Thoracic aorta (tissue), 2 donors: ENCODE data around the gene RPS6KA5. TPM values are rescaled to one million over a fixed set of nuclear protein-coding genes. Genes with fewer than 3 reads are reported as not detected.
"Not testable (repeated sequence)": the region's sequence is repeated elsewhere in the genome, so short reads cannot be mapped to it uniquely, and the experiment has no call there.

Experiments
- ATAC-seq: fragments of 150-250 bp; one replicate; pipeline ENCODE4 v1.8.0; 2017; ENCODE audit warnings: low read depth; ENCODE audit not compliant: insufficient number of reproducible peaks, low FRiP score
- DNase-seq: peaks from one replicate; pipeline ENCODE4 v3.0.0-alpha.2; 2020; ENCODE audit warnings: low spot score
- H3K27ac ChIP-seq, 2 donors: fragments of 200-600 bp; sonication (generic); 1 replicate in 1 of 2; 2 replicates in 1 of 2; pipeline ENCODE4 v1.5.1; 2016; ENCODE audit warnings: mild to moderate bottlenecking in 2 of 2, moderate library complexity in 2 of 2
- H3K27me3 ChIP-seq: fragments of 200-600 bp; sonication (generic); replicated peaks from 2 replicates; pipeline ENCODE4 v1.6.0; 2016; ENCODE audit warnings: mild to moderate bottlenecking; ENCODE audit not compliant: insufficient read depth
- H3K36me3 ChIP-seq: fragments of 200-600 bp; sonication (generic); one replicate; pipeline ENCODE4 v1.5.1; 2016
- H3K4me1 ChIP-seq, 2 donors: fragments of 200-600 bp; sonication (generic); 1 replicate in 1 of 2; 2 replicates in 1 of 2; pipeline versions ENCODE4 v1.5.1 to v1.6.0; 2016; ENCODE audit warnings: low read depth in 2 of 2, mild to moderate bottlenecking in 1 of 2; ENCODE audit not compliant: control insufficient read depth in 1 of 2
- H3K4me3 ChIP-seq: fragments of 200-600 bp; sonication (generic); 2 replicates; pipeline ENCODE4 v1.5.1; 2016; ENCODE audit warnings: mild to moderate bottlenecking
- H3K9me3 ChIP-seq: fragments of 200-600 bp; sonication (generic); 2 replicates; pipeline ENCODE4 v1.5.1; 2016
- total RNA-seq, 2 donors: library from RNA; depleted of rRNA; stranded (reverse); fragments of >200 nt; gene quantifications; one replicate each; pipeline versions ENCODE4 v1.1.0 to v1.2.3, GENCODE V29; 2016
- TF ChIP-seq, protein P1 (sequence below): fragments of 200-600 bp; sonication (generic); IDR thresholded peaks from one replicate; pipeline ENCODE4 v1.5.1; 2019; ENCODE audit warnings: antibody characterized with exemption

RPS6KA5 gene
- total RNA-seq, 2 donors from 2014 or later: 1.4 to 4.6 TPM

DNA sequence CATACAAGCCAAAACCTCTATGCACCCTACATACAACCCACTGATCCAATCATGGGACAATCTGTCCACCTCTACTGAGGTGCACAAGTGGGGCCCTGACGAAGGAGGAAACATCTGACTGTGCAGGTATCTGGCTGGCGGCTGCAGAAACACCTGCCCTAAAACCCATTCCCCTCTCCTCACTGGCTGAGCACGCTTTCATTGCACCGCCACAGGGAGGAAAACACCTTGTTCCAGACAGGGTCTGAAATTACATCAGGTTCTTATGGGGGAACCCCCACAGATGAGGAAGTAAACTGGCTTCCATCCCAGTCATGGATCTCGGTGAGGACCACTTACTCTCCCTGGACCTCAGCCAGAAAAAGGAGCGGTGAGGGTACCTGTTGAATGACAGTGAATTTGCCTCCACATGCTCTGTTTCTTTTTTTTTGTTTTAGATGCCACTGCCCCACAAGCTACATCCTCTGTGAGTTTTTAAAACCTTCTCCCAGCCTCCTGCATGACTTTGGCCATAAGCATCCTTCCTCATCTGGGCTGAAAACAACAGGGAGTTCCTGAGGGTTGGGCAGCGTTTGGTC, 29.6 kb upstream of the RPS6KA5 start:
- Histone ChIP-seq H3K36me3 (no peaks in the 10 kb centered on the region), H3K4me1 (no peaks in the 10 kb centered on the region), H3K27me3 (no peaks in the 10 kb centered on the region), H3K27ac (no peak overlapping the region), H3K4me3 (no peak overlapping the region), H3K9me3 (no peaks in the 10 kb centered on the region)
- no peak for ATAC-seq
- TF ChIP-seq, protein P1, sequence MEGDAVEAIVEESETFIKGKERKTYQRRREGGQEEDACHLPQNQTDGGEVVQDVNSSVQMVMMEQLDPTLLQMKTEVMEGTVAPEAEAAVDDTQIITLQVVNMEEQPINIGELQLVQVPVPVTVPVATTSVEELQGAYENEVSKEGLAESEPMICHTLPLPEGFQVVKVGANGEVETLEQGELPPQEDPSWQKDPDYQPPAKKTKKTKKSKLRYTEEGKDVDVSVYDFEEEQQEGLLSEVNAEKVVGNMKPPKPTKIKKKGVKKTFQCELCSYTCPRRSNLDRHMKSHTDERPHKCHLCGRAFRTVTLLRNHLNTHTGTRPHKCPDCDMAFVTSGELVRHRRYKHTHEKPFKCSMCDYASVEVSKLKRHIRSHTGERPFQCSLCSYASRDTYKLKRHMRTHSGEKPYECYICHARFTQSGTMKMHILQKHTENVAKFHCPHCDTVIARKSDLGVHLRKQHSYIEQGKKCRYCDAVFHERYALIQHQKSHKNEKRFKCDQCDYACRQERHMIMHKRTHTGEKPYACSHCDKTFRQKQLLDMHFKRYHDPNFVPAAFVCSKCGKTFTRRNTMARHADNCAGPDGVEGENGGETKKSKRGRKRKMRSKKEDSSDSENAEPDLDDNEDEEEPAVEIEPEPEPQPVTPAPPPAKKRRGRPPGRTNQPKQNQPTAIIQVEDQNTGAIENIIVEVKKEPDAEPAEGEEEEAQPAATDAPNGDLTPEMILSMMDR: no peak
- DNase-seq: no peak

GRCh38 chr14:91088585-91089235, 28.3 kb upstream of the RPS6KA5 start:
- Histone ChIP-seq H3K36me3 (no peaks in the 10 kb centered on the region), H3K4me1 (no peaks in the 10 kb centered on the region), H3K27ac (no peak overlapping the region), H3K9me3 (no peaks in the 10 kb centered on the region), H3K27me3 (no peaks in the 10 kb centered on the region), H3K4me3 (no peak overlapping the region)
- DNase-seq (no peak), ATAC-seq (no peak)
- TF ChIP-seq, protein P1: no peak

DNA sequence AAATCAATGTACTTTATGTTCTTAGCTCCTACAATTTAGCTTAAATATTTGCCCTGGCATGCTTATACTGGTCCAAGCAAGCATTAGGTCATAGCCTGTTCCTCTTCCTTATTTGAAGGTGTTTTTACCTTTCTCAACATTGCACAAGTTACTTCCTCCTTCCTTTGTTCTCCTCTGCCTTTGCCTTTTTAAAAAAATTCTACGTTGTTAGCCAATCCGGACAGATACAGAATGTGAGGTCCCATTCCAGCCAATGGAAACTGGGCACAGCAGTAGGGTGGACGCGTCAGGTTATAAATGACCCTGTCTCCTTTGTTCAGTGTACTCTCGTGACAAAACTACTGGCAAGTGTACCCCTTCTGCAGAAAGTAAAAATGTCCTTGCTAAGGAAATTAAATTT, 27.0 kb upstream of the RPS6KA5 start:
- not testable (repeated sequence) for ATAC-seq, H3K4me3 ChIP-seq, H3K36me3 ChIP-seq, H3K4me1 ChIP-seq, DNase-seq, H3K27me3 ChIP-seq, H3K9me3 ChIP-seq, H3K27ac ChIP-seq

GRCh38 chr14:91084516-91084915, 24.1 kb upstream of the RPS6KA5 start:
- Histone ChIP-seq H3K4me1 (no peaks in the 10 kb centered on the region), H3K36me3 (no peaks in the 10 kb centered on the region), H3K27ac (no peak overlapping the region), H3K4me3 (no peak overlapping the region), H3K27me3 (no peaks in the 10 kb centered on the region), H3K9me3 (no peaks in the 10 kb centered on the region)
- ATAC-seq: no peak
- no peak for DNase-seq
- TF ChIP-seq, protein P1: no peak

DNA sequence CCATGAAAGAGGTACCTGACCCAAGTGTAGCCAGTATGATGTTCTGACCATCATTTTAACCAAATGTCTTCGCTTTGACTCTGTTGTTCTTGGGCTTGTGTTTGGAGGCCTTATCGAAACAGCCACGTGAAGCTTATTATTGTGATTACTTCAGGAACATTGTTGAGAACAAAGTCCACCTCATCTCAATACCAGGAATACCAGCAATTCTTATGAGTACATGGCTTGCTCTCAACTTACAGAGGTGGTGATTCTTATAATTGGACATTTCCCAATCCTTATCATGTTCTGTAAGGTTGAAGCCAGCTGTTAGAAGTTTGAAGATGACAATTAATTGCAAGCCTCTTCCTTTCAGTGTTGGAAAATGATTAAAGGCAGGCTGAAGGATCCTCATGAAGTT, 21.8 kb upstream of the RPS6KA5 start:
- TF ChIP-seq, protein P1: no peak
- Histone ChIP-seq H3K27me3 (no peaks in the 10 kb centered on the region), H3K36me3 (no peaks in the 10 kb centered on the region), H3K27ac (no peak overlapping the region), H3K4me1 (no peaks in the 10 kb centered on the region), H3K9me3 (no peaks in the 10 kb centered on the region), H3K4me3 (no peak overlapping the region)
- ATAC-seq: no peak
- DNase-seq: no peak

DNA sequence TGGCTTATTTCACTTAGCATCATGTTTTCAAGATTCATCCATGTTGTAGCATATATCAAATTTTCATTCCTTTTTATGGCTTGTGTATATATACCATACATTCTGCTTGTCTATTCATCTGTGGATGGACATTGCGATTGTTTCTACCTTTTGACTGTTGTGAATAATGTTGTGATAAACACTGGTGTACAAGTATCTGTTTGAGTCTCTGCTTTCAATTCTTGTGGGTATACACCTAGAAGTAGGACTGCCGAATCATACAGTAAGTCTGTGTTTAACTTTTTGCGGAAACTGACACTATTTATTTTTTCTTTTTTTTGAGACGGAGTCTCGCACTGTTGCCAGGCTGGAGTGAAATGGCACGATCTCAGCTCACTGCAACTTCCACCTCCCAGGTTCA, 19.6 kb upstream of the RPS6KA5 start:
- Histone ChIP-seq H3K9me3 (no peaks in the 10 kb centered on the region), H3K27ac (no peak overlapping the region), H3K4me3 (no peak overlapping the region), H3K27me3 (no peaks in the 10 kb centered on the region), H3K36me3 (no peaks in the 10 kb centered on the region), H3K4me1 (no peaks in the 10 kb centered on the region)
- TF ChIP-seq, protein P1: no peak
- no peak for DNase-seq
- ATAC-seq: no peak
